Uterus (tissue), 2 donors: Measurements from ENCODE around the gene COQ7.

Experiments
- POLR2A ChIP-seq, 2 donors: fragments of 450-650 bp; IDR thresholded peaks; one replicate each; pipeline ENCODE4 v1.6.1; 2016; ENCODE audit warnings: antibody characterized with exemption in 2 of 2, mild to moderate bottlenecking in 1 of 2, moderate library complexity in 1 of 2
- TF ChIP-seq, protein P1 (sequence below), 4 experiments: fragments of 200-600 bp in 2 of 4; fragments of 450-650 bp in 2 of 4; sonication (generic) in 2 of 4; IDR thresholded peaks; one replicate each; pipeline ENCODE4 v1.5.1; 2016 to 2019; ENCODE audit warnings: antibody characterized with exemption in 4 of 4, mild to moderate bottlenecking in 2 of 4, moderate library complexity in 1 of 4

DNA sequence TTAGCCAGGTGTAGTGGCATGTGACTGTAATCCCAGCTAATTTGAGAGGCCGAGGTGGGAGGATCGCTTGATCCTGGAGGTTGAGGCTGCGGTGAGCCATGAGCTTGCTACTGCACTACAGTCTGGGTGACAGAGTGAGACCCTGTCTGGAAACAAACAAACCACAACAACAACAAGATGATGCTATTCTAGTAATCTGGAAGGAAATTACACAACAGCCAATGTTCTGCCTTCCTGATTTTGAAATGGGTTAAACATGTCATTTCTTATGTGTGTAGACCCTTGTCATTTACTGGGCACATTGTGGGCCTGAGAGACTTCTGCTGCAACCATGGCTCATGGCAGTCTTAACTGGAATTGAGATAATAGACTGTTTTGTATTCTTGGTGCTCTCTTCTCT lies 5.9 kb downstream of the COQ7 start:
- TF ChIP-seq, protein P1, sequence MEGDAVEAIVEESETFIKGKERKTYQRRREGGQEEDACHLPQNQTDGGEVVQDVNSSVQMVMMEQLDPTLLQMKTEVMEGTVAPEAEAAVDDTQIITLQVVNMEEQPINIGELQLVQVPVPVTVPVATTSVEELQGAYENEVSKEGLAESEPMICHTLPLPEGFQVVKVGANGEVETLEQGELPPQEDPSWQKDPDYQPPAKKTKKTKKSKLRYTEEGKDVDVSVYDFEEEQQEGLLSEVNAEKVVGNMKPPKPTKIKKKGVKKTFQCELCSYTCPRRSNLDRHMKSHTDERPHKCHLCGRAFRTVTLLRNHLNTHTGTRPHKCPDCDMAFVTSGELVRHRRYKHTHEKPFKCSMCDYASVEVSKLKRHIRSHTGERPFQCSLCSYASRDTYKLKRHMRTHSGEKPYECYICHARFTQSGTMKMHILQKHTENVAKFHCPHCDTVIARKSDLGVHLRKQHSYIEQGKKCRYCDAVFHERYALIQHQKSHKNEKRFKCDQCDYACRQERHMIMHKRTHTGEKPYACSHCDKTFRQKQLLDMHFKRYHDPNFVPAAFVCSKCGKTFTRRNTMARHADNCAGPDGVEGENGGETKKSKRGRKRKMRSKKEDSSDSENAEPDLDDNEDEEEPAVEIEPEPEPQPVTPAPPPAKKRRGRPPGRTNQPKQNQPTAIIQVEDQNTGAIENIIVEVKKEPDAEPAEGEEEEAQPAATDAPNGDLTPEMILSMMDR (IDR thresholded peaks at IDR 0.05) = no peak
- TF ChIP-seq POLR2A (IDR thresholded peaks at IDR 0.05) = no peak
